Germinal center (tissue), 1 donor: Measurements from ENCODE around the gene GPX1.
"Not testable (repeated sequence)": the region's sequence is repeated elsewhere in the genome, so short reads cannot be mapped to it uniquely, and the experiment has no call there.

ENCODE experiments used
- DNase-seq: peaks from one replicate; pipeline ENCODE4 v3.0.0; 2012; ENCODE audit warnings: mixed read lengths, low spot score

The GPX1 gene

DNA sequence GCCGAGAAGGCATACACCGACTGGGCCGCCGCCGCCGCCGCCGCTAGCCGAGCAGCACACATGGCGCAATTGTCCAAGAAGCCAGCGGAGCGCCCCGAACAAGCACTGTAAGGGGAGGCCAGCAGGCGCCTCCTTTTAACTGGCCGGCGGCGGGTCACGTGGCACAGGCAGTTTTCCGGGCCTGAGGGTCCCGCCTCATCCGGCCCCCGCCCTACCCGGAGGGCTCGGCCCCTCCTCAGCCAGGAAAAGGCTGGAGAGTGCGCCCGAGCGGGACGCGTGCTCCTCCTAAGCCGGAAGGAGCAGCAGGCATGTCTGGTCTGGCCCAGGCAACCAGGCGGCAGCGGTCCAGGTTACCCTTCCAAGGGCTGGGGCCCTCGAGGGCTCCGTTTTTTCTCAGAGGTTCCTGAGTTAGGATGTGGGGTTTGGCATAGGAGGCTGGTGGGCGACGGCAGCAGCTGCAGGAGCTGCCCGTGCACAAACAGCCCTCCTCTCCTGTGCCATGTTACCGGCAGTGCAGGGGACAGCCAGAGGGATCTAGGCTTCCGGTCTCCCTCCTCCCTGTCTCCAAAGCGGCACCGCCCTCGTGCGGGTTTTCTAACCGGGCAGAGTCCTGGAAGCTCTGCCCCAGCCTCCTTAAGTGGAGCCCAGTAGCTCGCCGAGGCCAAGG, at the start of gene GPX1:
Gene GPX1 (minus strand): TSS at position 137 of the 667 bp plus-strand sequence. CDS start 75 bp downstream, at position 62.
- DNase-seq, result peak; percentile 81

DNA sequence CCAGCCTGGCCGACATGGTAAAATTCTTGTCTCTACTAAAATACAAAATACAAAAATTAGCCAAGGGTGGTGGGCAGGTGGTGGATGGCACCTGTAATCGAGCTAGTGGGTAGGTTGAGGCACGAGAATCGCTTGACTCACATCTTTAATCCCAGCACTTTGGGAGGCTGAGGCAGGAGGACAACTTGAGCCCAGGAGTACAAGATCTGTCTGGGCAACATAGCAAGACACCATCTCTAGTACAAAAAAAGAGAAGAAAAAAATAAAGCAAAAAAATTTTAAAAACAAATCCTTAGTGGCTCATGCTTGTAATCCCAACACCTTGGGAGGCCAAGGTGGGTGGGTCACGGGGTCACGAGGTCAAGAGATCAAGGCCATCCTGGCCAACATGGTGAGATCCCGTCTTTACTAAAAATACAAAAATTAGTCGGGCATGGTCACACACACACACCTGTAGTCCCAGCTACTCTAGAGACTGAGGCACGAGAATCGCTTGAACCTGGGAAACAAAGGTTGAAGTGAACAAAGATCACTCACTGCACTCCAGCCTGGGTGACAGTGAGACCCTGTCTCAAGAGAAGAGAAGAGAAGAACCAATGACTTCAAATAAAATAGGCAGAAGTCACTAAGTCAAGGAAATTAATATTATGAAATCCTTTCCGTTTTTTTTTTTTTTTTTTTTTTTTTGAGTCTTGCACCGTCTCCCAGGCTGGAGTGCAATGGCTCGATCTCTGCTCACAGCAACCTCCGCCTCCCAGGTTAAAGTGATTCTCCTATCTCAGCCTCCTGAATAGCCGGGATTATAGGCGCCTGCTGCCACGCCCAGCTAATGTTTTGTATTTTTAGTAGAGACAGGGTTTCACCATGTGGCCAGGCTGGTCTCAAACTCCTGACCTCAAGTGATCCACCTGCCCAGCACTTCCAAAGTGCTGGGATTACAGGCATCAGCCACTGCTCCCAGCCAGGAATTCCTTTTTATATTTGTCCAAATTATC, 48.7 kb upstream of the GPX1 start:
- no peak for DNase-seq

DNA sequence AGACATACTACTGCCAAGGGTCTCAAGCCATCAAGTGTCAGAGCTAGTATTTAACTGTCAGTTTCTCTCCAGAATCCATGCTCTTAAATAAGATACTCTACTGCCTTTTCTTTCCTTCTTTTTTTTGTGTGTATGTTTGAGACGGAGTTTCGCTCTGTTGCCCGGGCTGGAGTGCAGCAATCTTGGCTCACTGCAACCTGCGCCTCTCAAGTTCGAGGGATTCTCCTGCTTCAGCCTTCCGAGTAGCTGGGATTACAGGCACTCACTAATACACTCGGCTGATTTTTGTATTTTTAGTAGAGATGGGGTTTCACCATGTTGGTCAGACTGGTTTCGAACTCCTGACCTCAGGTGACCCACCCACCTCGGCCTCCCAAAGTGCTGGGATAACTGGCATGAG, 47.4 kb upstream of the GPX1 start:
- not testable (repeated sequence) for DNase-seq

DNA sequence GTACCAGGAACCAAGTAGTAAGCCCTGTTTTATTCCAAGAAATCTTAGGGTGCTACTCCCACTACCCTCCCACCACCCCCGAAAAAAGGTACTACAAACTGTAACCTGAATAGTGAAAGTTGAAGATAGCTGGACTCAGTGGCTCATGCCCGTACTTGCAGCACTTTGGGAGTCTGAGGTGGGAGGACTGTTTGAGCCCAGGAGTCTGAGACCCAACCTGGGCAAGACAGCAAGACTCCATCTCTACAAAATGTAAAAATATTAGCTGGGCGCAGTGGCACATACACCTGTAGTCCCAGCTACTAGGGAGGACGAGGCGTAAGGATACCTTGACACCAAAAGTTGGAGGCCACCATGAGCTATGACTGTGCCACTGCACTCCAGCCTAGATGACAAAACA, 45.7 kb upstream of the GPX1 start:
- no peak for DNase-seq

DNA sequence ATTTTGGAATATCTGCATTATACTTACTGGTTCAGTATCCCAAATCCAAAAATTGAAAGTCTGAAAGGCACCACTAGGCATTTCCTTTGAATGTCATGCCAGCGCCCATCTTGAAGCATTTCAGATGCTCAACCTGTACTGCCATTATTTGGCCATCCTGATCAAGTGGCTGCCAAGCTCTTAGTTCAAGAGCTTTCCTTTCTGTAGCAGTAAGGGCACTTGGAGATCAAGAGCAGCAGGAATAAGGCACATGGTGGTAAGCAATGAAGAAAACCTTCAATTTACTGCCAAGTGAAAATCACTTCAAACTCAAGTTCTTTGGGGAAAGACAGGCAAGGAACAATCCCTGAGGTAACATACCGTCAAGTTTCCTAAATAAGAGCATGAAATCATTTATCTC, 43.6 kb upstream of the GPX1 start:
- no peak for DNase-seq

DNA sequence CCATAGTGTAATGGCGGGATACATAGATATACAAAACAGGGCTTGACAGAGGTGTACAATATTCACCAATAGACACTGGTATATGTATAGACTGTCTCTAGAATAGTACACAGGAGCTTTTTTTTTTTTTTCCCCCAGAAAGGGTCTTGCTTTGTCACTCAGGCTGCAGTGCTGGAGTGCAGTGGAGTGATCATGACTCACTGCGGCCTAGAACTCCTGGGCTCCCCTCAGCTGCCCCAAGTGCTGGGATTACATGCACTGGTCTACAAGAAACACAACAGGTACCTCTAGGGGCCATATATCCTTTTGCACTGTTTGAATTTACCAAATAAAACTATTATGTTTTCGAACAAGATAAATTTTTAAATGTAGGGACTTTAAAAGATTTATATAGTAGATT, 41.3 kb upstream of the GPX1 start:
- DNase-seq, result no peak

DNA sequence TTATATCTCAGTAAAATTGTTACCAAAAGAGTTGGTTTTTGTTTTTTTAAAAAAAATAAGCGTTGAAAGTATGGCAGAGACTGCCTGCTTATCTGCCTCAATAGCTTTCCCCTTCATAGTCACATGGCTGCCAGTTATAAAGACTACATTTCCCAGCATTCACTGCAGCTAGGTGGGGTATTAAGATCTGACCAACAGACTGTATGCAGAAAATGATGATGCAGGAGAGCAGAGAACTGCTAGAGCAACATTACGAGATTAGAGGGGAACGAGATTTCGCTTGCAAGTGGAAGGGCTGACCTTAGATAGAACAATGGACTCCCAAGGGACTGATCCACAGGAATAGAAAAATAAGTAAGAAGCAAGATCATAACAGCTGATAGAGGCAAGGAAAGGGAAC, 39.3 kb upstream of the GPX1 start:
- no peak for DNase-seq

DNA sequence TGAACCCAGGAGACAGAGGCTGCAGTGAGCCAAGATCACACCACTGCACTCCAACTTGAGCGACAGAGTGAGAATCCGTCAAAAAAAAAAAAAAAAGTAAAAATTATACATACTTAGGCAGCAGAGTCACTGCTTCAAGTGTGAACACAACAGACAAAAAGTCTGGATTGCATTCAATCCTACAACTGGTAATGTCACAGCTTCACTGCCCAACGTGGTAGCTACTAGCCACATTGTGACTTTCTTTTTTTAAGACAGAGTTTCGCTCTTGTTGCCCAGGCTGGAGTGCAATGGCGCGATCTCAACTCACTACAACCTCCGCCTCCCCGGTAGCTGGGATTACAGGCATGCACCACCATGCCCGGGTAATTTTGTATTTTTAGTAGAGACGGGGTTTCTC, 33.2 kb upstream of the GPX1 start:
- DNase-seq, result not testable (repeated sequence)

DNA sequence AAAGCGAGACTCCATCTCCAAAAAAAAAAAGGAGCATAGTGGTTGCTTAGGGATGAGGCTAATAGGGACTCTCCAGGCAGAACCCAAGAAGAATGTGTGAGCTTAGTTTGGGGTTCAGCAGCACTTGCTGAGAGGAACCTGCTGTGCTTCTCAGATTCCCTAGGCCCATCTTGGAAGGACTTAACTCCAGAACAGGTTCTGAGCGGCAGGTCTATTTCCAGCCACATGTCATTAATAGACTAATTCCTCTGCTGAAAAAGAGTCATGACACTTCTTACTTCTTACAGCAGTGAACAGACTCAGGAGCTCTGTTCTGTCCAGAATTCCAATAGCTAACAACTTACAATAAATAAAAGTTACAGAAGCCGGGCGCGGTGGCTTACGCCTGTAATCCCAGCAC, 31.1 kb upstream of the GPX1 start:
- no peak for DNase-seq

DNA sequence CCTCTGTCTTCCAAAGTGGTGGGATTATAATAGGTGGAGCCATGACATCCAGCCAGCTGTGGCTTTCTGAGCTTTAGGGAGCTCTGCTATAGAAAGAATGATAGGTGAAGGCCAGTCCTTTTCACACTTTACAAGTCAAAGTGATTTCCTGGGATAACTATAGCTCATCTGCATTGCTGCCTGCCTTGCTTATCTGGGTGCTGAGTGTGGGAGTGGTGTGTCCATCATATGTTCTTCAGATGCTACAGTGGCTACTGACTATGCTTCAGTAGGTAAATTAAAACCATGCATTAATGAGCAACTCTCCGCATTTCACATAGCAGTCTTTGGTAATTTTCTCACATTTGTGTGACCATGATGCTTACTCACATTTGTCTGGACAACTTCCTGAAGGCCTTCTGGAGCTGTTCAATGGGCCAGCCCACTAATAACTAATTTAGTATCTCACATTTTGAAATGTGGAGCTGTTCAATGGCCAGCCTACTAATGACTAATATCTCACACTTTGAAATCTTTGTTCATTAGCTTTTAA, 30.2 kb upstream of the GPX1 start:
- no peak for DNase-seq

DNA sequence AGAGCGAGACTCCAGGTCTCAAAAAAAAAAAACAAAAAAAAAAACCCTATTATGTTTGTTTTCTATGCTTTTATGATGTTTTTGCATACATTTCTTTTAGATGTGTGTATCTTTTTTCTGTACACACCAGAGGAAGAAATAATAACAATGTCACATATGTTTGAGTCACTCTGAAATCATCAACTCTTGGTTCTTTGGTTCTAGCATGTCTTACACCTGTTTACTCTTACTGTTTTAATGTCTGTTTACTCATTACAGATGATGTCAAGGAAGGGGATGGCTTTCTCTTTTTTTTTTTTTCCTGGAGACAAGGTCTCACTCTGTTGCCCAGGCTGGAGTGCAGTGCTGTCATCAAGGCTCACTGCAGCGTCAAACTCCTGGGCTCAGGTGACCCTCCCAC, 29.6 kb upstream of the GPX1 start:
- DNase-seq, result no peak

DNA sequence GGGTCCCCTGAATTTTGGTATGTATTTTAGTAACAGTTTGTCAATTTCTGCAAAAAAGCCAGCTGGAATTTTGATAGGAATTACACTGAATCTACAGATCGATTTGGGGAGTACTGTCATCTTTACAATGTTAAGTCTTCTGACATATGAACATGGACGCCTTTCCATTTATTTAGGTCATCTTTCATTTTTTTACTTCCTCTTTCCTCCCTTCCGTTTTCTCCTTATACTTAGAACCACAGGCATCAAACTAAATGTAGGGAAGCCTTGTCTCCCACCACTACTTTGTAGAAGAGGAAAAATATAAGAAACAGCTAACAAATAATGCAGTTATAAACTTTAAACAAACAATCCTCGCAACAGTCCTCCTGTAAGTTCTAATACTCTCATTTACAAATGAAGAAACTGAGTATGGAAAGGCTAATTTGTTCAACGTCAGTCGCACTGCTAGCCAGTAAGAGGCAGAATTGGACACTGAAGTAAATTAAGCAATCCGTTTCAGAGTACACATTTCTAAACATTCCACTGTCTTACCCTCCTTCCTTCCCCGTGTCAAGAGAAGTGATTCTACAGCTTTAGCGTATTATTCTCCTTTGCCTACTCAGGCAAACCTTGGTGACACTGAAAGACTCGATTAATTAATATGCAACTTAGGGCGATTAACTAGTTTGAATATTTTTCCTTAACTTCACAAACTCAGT, 28.1 kb upstream of the GPX1 start:
- DNase-seq, result no peak

DNA sequence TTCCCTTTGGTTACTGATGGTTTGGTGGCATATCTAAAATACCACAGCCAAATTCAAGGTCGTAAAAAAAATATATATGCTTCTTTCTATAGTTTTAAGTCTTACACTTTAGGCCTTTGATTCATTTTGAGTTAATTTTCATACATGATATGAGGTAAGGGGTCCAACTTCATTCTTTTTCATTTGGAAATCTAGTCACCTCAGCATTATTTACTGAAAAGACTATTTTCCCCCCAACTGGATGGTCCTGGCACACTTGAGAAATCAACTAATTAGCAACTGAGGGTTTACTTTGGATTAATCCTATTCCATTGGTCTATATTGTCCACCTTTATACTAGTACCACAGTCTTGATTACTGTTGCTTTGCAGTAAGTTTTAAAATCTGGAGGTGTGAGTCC, 27.5 kb upstream of the GPX1 start:
- DNase-seq, result no peak

DNA sequence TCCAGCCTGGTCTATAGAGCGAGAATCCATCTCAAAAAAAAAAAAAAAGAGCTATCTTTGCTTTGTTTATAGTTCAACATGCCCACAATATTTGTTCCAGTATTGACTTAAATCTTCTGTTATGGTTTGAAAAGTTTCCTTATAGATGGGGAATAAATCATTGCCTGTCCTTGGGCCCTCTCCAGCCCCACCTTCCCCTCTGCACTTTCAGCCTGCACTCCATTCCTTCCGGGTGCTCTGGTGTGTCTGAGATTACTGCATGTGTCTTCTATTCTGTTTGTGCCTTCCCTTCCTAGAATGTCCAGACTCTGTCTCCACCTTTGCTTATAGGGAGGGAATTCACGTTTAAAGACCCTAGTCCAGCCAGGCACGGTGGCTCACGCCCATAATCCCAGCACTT, 25.2 kb upstream of the GPX1 start:
- no peak for DNase-seq

DNA sequence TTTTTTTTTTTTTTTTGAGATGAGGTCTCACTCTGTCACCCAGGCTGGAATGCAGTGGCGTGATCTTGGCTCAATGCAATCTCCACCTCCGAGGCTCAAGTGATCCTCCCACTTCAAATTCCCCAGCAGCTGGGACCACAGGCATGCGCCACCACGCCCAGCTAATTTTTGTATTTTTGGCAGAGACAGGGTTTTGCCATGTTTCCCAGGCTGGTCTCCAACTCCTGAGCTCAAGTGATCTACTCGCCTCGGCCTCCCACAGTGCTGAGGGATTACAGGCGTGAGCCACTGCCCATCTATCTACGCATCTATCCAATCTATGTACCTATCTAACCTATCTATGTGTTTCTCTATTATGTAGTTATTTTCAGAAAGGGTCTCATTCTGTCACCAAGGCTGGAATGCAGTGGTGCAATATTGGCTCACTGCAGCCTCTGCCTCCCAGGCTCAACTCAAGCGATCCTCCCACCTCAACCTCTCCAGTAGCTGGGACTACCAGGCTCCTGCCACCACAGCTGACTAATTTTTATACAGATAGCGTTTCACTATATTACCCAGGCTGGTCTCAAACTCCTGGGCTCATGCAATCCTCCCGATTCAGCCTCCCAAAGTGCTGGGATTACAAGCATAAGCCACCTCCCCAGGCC, 20.2 kb upstream of the GPX1 start:
- no peak for DNase-seq

DNA sequence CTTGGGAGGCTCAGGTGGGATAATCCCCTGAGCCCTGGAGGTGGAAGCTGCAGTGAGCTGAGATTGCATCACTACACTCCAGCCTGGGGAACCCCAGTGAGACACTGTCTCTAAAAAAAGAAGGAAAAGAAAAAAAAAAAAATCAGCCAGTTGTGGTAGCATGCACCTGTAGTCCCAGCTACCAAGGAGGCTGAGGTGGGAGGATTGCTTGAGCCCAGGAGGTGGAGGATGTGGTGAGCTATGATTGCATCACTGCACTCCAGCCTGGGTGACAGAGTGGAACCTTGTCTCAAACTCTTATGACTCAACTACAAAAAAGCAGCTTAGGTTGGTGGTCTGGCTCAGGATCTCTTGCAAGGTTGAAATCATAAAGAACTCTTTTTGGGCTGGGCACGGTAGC, 19.3 kb upstream of the GPX1 start:
- DNase-seq, result no peak

DNA sequence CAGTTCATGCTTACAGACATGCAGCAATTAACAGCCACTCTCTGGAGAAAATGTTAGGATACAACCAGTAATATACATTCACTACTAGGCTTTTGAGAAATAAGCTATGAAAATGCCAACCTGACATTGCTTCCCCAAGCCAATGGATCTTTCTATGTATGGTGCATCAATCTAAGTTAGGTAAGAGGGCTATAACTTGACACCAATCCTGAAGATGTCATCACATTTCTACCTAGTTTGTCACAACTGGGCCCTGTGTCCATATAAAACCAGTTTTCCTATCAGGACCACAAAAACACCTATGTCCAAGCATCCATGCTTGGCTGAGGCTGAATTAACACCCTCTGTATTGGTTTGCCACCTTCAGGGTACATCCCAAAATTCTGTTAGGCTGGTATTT, 13.8 kb upstream of the GPX1 start:
- no peak for DNase-seq

DNA sequence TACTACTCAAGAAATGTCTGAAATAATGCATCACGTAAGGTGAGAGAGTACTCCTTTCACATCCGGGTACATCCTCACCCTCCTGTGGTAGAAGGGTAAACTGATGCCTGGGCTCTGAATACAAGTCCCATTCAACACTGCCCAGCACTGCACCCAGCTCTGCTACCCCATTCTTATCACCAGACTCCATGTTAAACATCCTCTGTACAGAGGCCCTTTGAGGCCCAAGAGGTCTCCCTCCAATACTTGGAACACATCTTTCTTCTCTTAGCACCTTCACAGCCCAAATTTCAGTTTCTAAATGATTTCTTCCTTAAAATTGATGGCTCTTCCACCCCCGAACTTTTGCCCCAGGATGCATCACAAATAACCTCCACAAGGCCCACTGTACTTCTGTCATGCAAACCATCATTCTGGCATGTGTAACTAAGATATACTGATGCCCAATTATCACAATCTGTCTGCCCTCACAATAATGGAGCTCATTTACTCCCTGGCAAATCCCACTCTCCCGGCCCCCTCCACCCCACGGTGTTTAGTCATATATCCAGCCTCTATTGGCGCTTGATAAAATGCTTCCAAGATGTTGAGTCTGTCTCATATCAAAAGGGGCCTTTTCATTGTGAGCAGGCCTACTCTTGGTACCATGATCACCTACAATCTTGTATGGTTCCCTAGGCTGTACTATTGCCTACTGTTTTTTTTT, 12.6 kb upstream of the GPX1 start:
- no peak for DNase-seq

DNA sequence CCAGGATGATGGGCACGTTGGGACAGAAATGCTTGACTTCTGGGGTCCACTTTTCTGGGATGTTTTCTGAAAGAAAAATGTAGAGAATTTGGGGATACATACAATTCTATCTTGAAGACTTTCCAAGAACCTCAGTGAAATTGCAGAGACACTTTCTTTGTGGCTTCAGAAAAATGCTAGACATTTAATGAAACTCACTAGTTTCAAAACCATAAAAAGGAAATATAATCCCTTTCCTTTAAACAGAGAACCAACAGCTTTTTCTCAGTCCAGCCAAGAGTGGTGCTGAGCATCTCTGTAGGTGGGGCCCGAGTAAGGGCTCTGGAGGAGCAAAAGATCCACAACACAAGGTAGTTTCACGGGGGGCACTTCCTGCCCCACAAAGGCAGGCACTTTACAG, 4.4 kb upstream of the GPX1 start:
- no peak for DNase-seq

DNA sequence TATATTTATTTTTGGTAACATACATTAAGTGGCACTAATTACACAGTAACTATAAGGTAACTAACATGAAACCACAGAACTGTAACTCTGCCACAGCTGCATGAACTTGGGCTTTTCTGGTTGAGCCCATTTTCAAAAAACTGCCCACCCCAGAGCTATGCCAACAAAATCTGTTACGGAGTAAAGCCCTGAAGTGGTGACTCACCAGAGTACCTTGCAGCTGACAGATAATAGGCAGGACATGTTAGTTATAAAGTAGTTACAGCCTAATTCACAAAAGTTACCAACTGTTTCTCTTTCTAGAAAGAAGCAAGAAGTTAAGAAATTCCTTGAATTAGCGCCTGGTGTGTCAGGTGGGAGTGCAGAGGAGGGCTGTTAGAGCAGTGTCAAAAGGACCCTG, 1.5 kb upstream of the GPX1 start:
- DNase-seq, result no peak

DNA sequence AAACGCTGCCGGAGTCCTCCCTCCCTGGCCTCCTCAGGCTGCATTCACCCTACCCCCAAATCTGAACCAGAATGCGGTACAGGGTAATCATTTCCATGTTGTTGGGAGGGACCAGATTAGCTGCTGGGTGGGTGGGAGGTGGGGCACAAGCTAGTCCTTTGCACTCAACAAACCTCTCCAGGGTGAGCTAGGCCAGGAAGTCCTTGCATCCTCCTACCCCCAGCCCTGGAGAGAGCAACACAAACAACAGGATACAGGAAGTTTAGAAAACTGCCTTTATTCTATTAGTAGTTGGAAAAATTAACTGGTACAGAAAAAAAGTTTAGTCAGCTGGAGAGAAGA, 702 bp upstream of the GPX1 start:
- peak; percentile 10 for DNase-seq
